ENCODE measurements around the gene ZSCAN25.

ZSCAN25 gene

GRCh38 chr7:99677013-99677647, 60.4 kb downstream of the ZSCAN25 start:
- Mint-ChIP-seq H3K4me3 (no peak overlapping the region), H3K27me3 (peaks cover 10 to 19% of the 10 kb centered on the region in 2 donors), H3K9me3 (peaks cover 0 to 2% of the 10 kb centered on the region in 2 donors), H3K4me1 (peaks cover 4 to 5% of the 10 kb centered on the region in 2 donors), H3K36me3 (peaks cover 9 to 13% of the 10 kb centered on the region in 2 donors), H3K27ac (no peak overlapping the region)
- ATAC-seq (replicated peaks) (no peak), DNase-seq (no peak)

GRCh38 chr7:99677648-99678045, 60.9 kb downstream of the ZSCAN25 start:
- Mint-ChIP-seq H3K27me3 (peaks cover 10 to 22% of the 10 kb centered on the region in 2 donors), H3K36me3 (peaks cover 12 to 17% of the 10 kb centered on the region in 2 donors), H3K4me3 (no peak overlapping the region), H3K27ac (no peak overlapping the region), H3K9me3 (peaks cover 4 to 5% of the 10 kb centered on the region in 2 donors), H3K4me1 (peaks cover 4 to 5% of the 10 kb centered on the region in 2 donors)
- DNase-seq (no peak), ATAC-seq (replicated peaks) (no peak)

DNA sequence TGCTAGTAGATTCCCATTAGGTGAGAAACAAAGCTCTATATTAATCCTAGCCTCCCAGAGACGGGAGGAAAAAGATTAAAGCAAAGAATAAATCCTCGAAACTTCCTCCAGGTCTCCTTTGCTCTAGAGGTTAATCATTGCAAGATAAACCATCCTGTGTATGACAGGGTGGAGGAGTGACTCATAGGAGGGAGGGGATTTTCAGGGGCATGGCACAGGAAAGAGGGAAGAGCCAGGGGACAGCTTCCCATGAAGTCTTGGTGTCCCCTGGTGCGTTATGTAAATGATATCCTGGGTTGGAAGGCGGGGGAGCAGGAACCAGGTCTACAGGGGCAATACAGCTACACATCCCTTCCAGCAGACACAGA, 62.3 kb downstream of the ZSCAN25 start:
- H3K9me3 Mint-ChIP-seq, result peaks cover 6 to 7% of the 10 kb centered on the region in 2 donors

GRCh38 chr7:99679400-99680191, 62.9 kb downstream of the ZSCAN25 start, which contains the start of gene CYP3A5:
TSS of gene CYP3A5 (minus strand) at chr7:99679996. CDS start at chr7:99679896, 100 bp downstream.
- Mint-ChIP-seq H3K9me3 (peaks cover 6 to 7% of the 10 kb centered on the region in 2 donors), H3K27ac (no peak within 1 kb of the TSS), H3K4me1 (peaks cover 4 to 5% of the 10 kb centered on the region in 2 donors), H3K4me3 (no peak within 1 kb of the TSS), H3K36me3 (peaks cover 18 to 23% of the 10 kb centered on the region in 2 donors), H3K27me3 (peaks cover 17 to 22% of the 10 kb centered on the region in 2 donors)
- DNase-seq (no peak), ATAC-seq (replicated peaks) (no peak)

More for the DNA sequence above, 62.3 kb downstream of the ZSCAN25 start:
- H3K27ac Mint-ChIP-seq, result no peak overlapping the region
- H3K27me3 Mint-ChIP-seq, result peaks cover 17 to 22% of the 10 kb centered on the region in 2 donors
- ATAC-seq (replicated peaks) (no peak), DNase-seq (no peak)
- H3K4me3 Mint-ChIP-seq, result no peak overlapping the region
- H3K4me1 Mint-ChIP-seq, result peaks cover 4 to 5% of the 10 kb centered on the region in 2 donors
- peaks cover 18 to 23% of the 10 kb centered on the region in 2 donors for H3K36me3 Mint-ChIP-seq

All from stimulated activated naive B cell treated with anti-CD40 and anti-IgM and Interleukin-4, amounts not matched to agents 10 μg/mL and 1 μg/mL and 100 μg/mL, for 72 hours (primary cell).